HG02970 (cell line): ENCODE results near the gene ADGRF4.
"Not testable (repeated sequence)": the region's sequence is repeated elsewhere in the genome, so short reads cannot be mapped to it uniquely, and the experiment has no call there.

Source experiments
- ATAC-seq: cut with Tn5 transposase; IDR thresholded peaks from one replicate; pipeline ENCODE4 v1.9.1; 2021; ENCODE audit warnings: mild to moderate bottlenecking, moderate library complexity, moderate number of reproducible peaks; ENCODE audit not compliant: unreplicated experiment, low FRiP score

The ADGRF4 gene

DNA sequence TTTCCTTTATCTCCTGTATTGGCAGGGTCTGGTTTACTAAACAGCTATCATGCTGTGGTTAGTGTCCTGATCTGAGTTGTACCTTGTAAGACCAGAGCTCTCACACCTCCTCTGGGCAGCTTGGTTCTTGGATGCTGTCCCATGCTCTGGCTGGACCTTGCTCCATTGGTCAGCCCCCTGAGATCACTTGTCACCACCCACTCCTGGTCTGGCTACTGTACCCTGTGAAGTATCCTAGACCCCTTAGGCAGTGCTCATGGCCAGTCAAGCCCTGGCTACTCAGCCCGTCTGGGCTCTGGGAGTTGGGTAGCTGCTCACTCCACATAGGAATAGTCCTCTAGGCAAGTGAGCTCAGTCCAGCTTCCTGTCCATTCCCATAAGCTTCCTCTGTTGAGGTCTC is 31.1 kb downstream of the ADGRF4 start:
- ATAC-seq: no peak

DNA sequence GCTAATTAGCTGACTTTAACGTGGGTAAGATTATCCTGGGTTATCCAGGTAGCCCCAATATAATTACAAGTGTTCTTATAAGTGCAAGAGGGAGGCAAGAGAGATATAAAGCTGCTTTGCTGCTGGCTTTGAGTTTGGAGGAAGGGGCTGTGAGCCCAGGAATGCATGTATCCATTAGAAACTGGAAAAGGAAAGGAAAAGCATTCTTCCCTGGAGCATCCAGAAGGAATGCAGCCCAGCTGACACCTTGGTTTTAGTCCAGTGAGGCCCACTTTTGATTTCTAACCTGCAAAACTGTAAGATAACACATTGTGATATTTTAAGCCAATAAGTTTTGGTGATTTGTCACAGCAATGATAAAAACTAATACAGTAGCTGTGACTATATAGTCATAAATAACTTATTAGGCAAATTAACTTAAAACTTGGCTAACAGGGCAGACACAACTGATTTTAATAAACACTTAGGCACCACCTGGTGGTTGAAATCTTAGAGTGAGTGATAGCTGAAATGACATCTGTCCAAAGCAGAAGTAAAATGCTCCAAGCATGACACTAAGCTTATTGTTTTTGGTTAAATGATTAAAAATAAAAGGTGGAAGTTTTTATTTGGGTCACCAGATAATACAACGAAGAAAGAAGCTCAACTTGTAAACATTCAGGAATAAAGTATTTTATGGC is 35.6 kb downstream of the ADGRF4 start:
- no peak for ATAC-seq

DNA sequence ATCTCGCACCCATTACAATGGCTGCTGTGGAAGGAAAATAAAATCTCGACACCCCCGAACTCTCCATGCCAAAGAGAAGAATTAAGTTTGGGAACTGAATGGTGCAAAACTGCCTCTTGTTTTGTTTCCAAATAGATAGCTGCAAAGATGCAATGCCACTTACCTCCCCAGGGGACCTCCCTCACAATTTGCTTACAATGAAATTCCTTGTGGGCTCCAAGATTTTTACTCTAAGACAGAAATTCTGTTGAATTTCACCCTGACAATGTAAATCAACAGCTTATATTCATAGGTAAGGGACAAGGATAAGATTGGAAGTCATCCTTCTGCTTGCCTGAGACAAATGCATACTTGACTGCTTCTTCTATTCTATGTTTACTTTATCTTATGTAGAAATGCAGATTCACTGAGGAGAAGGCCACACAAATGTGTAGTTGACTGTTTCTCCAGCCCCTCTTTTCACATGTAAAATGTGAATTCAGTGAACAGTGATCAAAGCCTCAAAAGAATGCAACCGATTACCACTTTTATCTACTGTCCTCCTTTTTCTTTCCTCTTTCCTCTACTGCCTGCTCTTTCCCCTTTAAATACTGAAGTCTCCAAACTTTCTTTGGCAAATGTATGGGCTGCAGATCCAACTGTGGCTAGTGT is 36.6 kb downstream of the ADGRF4 start:
- no peak for ATAC-seq

DNA sequence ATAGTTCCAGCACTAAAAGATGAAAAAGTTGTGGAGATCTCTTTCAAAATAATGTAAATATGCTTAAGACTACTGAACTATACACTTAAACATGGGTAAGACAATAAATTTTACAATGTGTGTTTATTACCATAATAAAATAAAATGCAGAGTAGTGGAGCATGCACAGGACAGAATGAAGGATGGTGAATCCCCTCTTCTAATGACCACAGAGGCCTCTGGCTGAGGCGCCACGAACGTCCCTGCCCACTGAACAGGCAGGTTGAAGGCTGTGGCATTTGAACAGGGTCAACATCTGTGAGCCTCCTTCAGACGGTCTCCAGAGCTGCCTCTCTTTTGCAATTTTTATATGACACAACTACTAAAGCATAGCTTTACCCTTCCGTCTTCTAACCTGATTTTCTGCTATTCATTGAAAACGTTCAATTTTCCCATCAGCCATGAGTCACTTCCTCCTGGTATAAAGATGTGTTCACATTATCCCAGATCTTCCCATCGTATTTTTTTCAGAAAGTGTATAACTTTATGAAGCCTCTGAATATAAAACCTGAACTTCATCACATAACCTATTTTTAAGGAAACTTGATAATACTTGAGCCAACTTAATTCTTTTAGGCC is 37.8 kb downstream of the ADGRF4 start:
- no peak for ATAC-seq

DNA sequence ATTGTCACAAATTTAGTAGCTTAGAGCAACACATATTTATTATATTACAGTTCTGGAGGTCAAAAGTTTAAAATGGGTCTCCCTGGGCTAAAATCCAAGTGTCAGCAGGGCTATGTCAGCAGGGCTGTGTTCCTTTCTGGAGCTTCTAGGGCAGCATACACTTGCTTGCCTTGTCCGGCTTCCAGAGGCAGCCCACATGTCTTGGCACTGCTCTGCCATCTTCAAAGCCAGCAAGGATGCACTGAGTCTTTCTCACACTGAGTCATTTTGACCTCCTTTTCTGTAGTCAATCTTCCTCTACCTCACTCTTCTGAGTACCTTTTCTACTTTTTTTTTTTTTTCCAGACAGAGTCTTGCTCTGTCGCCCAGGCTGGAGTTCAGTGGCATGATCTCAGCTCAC is 39.0 kb downstream of the ADGRF4 start:
- no peak for ATAC-seq

DNA sequence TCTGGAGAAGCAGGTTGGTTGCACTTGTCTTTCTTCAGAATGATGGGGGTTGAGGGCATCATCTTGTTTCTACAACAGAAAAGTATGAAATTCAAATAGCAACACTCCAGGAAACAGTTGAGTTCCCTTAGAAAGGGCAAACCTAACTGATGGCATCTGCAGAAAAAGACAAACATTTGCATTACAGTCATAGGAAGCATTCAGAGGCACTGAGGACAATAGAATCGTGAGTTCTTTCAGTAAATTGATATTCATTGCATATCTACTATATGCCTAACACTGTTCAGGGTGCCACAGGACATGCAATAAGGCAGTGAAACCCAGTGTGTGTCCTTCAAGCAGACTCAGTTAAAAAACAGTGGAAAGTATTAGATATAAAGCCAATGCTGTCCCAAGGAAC is 42.3 kb downstream of the ADGRF4 start:
- ATAC-seq: no peak

DNA sequence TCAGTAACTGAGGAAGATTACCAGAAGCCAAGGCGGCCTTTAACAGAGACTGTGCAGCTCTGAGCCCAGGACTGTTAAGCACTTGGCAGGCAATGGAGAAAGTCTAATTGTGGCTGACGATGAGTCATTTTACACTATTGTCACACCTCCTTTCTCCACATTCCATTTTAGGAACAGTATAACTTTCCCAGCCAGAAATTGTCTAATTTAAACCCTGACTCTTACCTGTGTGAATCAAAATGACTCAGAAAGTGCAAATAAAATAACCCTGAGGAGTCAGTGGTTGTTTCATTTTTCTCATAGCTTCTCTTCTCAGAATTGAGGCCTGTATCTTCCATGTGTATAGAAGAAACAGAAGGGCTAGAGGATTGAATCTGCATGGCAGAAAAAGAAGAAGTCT is 43.4 kb downstream of the ADGRF4 start:
- ATAC-seq: no peak

DNA sequence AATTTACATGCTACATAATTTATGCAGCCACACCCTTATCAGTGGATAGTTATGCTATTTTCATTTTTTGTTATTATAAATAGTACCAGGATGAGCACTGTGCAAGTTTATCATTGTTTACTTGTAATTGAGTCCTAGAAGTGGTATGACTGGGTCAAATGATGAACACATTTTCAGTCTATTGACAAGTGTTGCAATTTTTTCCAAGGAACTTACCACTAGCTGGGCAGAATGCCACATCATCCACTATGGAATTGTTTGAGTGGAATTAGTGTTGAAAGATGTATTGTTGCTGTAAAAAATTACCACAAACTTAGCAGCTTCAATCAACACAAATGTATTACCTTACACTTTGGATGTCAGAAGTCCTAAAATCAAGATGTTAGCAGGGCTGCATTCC is 45.4 kb downstream of the ADGRF4 start:
- ATAC-seq: no peak

DNA sequence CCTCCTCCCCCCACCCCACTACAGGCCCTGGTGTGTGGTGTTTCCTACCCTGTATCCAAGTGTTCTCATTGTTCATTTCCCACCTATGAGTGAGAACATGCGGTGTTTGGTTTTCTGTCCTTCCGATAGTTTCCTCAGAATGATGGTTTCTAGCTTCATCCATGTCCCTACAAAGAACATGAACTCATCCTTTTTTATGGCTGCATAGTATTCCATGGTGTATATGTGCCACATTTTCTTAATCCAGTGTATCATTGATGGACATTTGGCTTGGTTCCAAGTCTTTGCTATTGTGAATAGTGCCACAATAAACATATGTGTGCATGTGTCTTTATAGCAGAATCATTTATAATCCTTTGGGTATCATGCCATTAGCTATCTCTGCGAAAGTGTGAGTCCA is 46.9 kb downstream of the ADGRF4 start:
- ATAC-seq: not testable (repeated sequence)

DNA sequence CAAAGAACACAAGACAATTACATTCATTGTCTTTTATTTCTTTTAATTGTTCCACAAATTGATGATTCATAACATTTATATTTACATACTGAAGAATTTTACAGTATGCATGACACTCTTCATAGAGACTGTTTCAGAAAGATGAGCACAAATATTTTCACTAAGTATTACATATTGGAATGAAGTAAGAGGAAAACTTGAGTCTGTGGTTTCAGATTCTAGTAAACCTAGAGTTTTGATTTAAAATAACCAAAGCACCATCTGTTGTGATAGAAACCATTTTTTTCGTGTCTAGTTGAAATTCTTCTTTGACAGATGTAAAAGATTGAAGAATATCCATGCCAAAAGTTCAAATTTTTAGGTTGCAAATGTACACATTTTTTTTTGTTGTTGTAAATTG is 51.4 kb downstream of the ADGRF4 start:
- ATAC-seq: no peak

DNA sequence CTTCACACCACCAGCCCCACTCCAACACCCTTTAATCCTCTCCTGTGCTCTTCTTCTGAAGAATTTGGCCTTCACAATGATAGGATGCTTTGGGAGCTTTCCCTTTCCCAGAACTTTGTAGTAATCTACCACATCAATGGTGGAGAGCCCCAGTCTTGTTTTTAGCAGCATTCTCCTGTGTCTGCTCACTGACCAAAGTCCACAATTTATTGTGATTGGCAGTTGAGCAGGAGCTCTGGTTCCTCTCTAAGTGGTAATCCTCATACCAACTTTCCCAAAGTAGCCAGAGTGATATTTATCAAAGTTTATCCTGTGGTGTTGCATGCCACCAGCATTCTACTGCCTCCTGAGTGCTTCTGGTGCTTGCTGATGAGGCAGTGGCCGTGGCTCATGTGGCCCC is 54.4 kb downstream of the ADGRF4 start:
- no peak for ATAC-seq

DNA sequence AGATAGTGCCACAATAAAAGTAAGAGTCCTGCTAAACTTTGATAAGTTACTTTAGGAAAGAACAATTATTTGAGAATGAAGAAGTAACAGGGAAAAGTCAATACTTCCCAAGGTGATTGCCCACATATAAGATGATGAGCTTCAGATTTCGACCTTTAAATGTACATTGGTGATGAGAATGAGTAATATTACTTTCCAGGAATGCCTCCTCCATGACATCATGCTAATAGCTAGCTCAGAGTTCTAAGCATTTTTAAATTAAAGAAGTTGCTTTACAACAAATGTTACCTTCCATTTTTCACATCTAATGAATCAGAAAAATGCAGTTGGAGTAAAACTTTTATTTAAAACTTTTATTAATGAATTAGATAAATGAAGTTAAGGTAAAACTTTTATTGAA is 61.0 kb downstream of the ADGRF4 start:
- ATAC-seq: no peak

DNA sequence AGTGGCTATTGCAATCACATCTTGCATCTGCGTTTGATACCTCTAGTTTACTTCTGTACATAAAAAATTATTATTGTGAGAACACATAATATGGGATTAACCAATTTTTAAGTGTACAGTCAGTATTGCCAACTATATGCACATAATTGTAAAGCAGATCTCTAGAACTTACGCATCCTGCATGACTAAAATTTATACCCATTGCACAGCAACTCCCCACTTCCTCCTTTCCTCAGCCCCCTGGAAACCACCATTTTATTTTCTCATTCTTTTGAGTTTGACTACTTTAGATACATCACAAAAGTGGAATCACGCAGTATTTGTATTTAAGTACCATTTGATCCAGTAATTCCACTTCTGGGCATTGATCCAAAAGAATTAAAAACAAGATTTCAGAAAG is 64.1 kb downstream of the ADGRF4 start:
- ATAC-seq: no peak

DNA sequence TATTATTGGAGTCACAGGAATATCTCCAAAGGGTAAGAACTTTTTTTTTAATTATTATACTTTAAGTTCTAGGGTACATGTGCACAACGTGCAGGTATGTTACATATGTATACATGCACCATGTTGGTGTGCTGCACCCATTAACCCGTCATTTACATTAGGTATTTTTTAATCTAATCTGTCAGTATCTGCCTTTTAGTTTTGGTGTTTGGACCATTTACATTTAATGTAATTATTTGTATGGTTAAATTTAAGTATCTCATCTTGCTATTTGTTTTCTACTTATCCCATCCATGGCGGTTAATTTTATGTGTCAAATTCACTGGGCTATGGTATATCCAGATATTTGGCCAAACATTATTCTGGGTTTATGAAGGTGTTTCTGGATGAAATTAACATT is 68.1 kb downstream of the ADGRF4 start:
- ATAC-seq: no peak

DNA sequence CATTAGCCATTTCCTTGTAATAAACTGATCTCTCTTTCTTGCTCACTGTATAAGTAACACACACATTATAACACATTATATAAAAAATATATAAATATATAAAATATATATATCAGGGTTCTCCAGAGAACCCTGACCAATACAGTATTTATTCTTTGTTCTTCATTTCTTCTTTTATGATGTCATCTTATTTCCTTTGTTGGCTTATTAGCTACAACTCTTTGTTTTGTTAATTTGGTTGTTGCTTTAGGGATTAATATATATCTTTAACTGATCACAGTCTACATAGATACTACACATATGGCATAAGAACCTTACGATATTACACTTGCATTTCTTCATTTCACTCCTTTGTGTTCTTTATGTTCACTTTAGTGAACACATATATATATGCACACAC is 68.7 kb downstream of the ADGRF4 start:
- ATAC-seq: no peak

DNA sequence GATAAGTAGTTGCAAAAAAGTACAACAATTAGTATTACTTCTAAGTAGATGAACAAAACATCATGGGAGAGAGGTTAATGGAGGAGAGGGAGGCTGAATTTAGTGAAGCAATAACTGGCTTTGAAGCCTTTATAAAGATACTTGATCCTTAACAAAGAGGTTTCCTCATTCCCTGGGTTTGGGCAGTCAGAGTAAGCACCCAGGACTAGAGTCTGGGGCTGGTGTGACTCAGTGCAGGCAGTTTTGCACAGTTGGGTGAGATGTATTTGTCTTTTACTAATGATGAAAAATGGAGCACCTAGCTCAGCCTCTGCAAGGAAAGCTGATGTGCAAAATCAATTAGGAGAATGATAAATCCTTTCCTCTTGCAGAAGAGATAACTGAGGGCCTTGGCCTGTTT is 71.6 kb downstream of the ADGRF4 start:
- no peak for ATAC-seq
